ENCODE measurements around the gene DPF3.
A peak's percentile ranks its signal among the peaks of the same experiment; 100 is the strongest.

Gene DPF3

GRCh38 chr14:72714094-72714493 lies 179.8 kb downstream of the DPF3 start:
- DNase-seq (ENCODE audit: insufficient read length, low spot score) = peak; percentile 31
- no peak for FAIRE-seq
- TF ChIP-seq POLR2A (IDR thresholded peaks at IDR 0.05; ENCODE audit: low read depth, low read length) (no peak), SPI1 (IDR thresholded peaks at IDR 0.05; ENCODE audit: low read depth, low read length) (peak; percentile 35; the same call in 1 of the 2 replicates), POLR2AphosphoS5 (IDR thresholded peaks at IDR 0.05; ENCODE audit: low read depth, low read length) (no peak)

- DNase-seq (ENCODE audit: insufficient read length, low spot score) (no peak), FAIRE-seq (no peak)
- TF ChIP-seq TAF1 (IDR thresholded peaks at IDR 0.05; ENCODE audit: low read depth, low read length) (no peak), PAX5 (IDR thresholded peaks at IDR 0.05; ENCODE audit: insufficient read depth, low read length, severe bottlenecking) (no peak), POU2F2 (IDR thresholded peaks at IDR 0.05; ENCODE audit: low read depth, low read length) (no peak), POLR2AphosphoS5 (IDR thresholded peaks at IDR 0.05; ENCODE audit: low read depth, low read length) (no peak), POLR2A (IDR thresholded peaks at IDR 0.05; ENCODE audit: low read depth, low read length) (no peak), SPI1 (IDR thresholded peaks at IDR 0.05; ENCODE audit: low read depth, low read length) (no peak)
Measured at GRCh38 chr14:72711936-72712335, 182.0 kb downstream of the DPF3 start.

GRCh38 chr14:72709916-72710611 lies 183.8 kb downstream of the DPF3 start:
- FAIRE-seq (no peak), DNase-seq (ENCODE audit: insufficient read length, low spot score) (no peak)
- no peak for TF ChIP-seq POU2F2 (IDR thresholded peaks at IDR 0.05; ENCODE audit: low read depth, low read length)
- no peak for TF ChIP-seq POLR2A (IDR thresholded peaks at IDR 0.05; ENCODE audit: low read depth, low read length)
- no peak for TF ChIP-seq POLR2AphosphoS5 (IDR thresholded peaks at IDR 0.05; ENCODE audit: low read depth, low read length)
- no peak for TF ChIP-seq SPI1 (IDR thresholded peaks at IDR 0.05; ENCODE audit: low read depth, low read length)
- no peak for TF ChIP-seq TAF1 (IDR thresholded peaks at IDR 0.05; ENCODE audit: low read depth, low read length)
- TF ChIP-seq PAX5 (IDR thresholded peaks at IDR 0.05; ENCODE audit: insufficient read depth, low read length, severe bottlenecking) = no peak

GRCh38 chr14:72708708-72709475 lies 185.0 kb downstream of the DPF3 start:
- TF ChIP-seq POU2F2 (IDR thresholded peaks at IDR 0.05; ENCODE audit: low read depth, low read length) = no peak
- TF ChIP-seq POLR2A (IDR thresholded peaks at IDR 0.05; ENCODE audit: low read depth, low read length) = no peak
- TF ChIP-seq POLR2AphosphoS5 (IDR thresholded peaks at IDR 0.05; ENCODE audit: low read depth, low read length) = no peak
- no peak for TF ChIP-seq TAF1 (IDR thresholded peaks at IDR 0.05; ENCODE audit: low read depth, low read length)
- TF ChIP-seq PAX5 (IDR thresholded peaks at IDR 0.05; ENCODE audit: insufficient read depth, low read length, severe bottlenecking) = no peak
- TF ChIP-seq SPI1 (IDR thresholded peaks at IDR 0.05; ENCODE audit: low read depth, low read length) = no peak
- DNase-seq (ENCODE audit: insufficient read length, low spot score) = no peak
- FAIRE-seq = no peak

- FAIRE-seq = no peak
- TF ChIP-seq SPI1 (IDR thresholded peaks at IDR 0.05; ENCODE audit: low read depth, low read length) (no peak), POLR2AphosphoS5 (IDR thresholded peaks at IDR 0.05; ENCODE audit: low read depth, low read length) (no peak), PAX5 (IDR thresholded peaks at IDR 0.05; ENCODE audit: insufficient read depth, low read length, severe bottlenecking) (no peak), POLR2A (IDR thresholded peaks at IDR 0.05; ENCODE audit: low read depth, low read length) (no peak), TAF1 (IDR thresholded peaks at IDR 0.05; ENCODE audit: low read depth, low read length) (no peak), POU2F2 (IDR thresholded peaks at IDR 0.05; ENCODE audit: low read depth, low read length) (no peak)
- no peak for DNase-seq (ENCODE audit: insufficient read length, low spot score)
Measured at GRCh38 chr14:72708222-72708621, 185.7 kb downstream of the DPF3 start.

- TF ChIP-seq TAF1 (IDR thresholded peaks at IDR 0.05; ENCODE audit: low read depth, low read length) (no peak), POLR2AphosphoS5 (IDR thresholded peaks at IDR 0.05; ENCODE audit: low read depth, low read length) (no peak), PAX5 (IDR thresholded peaks at IDR 0.05; ENCODE audit: insufficient read depth, low read length, severe bottlenecking) (no peak)
- no peak for FAIRE-seq
- no peak for DNase-seq (ENCODE audit: insufficient read length, low spot score)
Measured at GRCh38 chr14:72706485-72706884, 187.4 kb downstream of the DPF3 start.

- no peak for TF ChIP-seq POLR2AphosphoS5 (IDR thresholded peaks at IDR 0.05; ENCODE audit: low read depth, low read length)
- no peak for TF ChIP-seq TAF1 (IDR thresholded peaks at IDR 0.05; ENCODE audit: low read depth, low read length)
- no peak for TF ChIP-seq POLR2A (IDR thresholded peaks at IDR 0.05; ENCODE audit: low read depth, low read length)
- TF ChIP-seq POU2F2 (IDR thresholded peaks at IDR 0.05; ENCODE audit: low read depth, low read length) = no peak
- no peak for TF ChIP-seq SPI1 (IDR thresholded peaks at IDR 0.05; ENCODE audit: low read depth, low read length)
- no peak for TF ChIP-seq PAX5 (IDR thresholded peaks at IDR 0.05; ENCODE audit: insufficient read depth, low read length, severe bottlenecking)
- no peak for DNase-seq (ENCODE audit: insufficient read length, low spot score)
- peak; percentile 41 for FAIRE-seq
Measured at GRCh38 chr14:72704502-72704901, 189.4 kb downstream of the DPF3 start.

- no peak for DNase-seq (ENCODE audit: insufficient read length, low spot score)
- FAIRE-seq = no peak
- TF ChIP-seq POU2F2 (IDR thresholded peaks at IDR 0.05; ENCODE audit: low read depth, low read length) (no peak), POLR2A (IDR thresholded peaks at IDR 0.05; ENCODE audit: low read depth, low read length) (no peak), TAF1 (IDR thresholded peaks at IDR 0.05; ENCODE audit: low read depth, low read length) (no peak), SPI1 (IDR thresholded peaks at IDR 0.05; ENCODE audit: low read depth, low read length) (no peak), PAX5 (IDR thresholded peaks at IDR 0.05; ENCODE audit: insufficient read depth, low read length, severe bottlenecking) (no peak), POLR2AphosphoS5 (IDR thresholded peaks at IDR 0.05; ENCODE audit: low read depth, low read length) (no peak)
Measured at GRCh38 chr14:72701605-72702004, 192.3 kb downstream of the DPF3 start.

GRCh38 chr14:72701237-72701565 lies 192.7 kb downstream of the DPF3 start:
- TF ChIP-seq POLR2A (IDR thresholded peaks at IDR 0.05; ENCODE audit: low read depth, low read length) (no peak), PAX5 (IDR thresholded peaks at IDR 0.05; ENCODE audit: insufficient read depth, low read length, severe bottlenecking) (no peak), TAF1 (IDR thresholded peaks at IDR 0.05; ENCODE audit: low read depth, low read length) (no peak), POU2F2 (IDR thresholded peaks at IDR 0.05; ENCODE audit: low read depth, low read length) (no peak), POLR2AphosphoS5 (IDR thresholded peaks at IDR 0.05; ENCODE audit: low read depth, low read length) (no peak), SPI1 (IDR thresholded peaks at IDR 0.05; ENCODE audit: low read depth, low read length) (no peak)
- no peak for FAIRE-seq
- DNase-seq (ENCODE audit: insufficient read length, low spot score) = no peak
